NCI-H128 (cell line): ENCODE results near the gene HERPUD2.
"Not testable (repeated sequence)": the region's sequence is repeated elsewhere in the genome, so short reads cannot be mapped to it uniquely, and the experiment has no call there.

Source experiments
- DNase-seq: peaks from one replicate; lab custom pipeline; 2025; ENCODE audit not compliant: unreplicated experiment; lab: John Stamatoyannopoulos, UW

Gene HERPUD2

DNA sequence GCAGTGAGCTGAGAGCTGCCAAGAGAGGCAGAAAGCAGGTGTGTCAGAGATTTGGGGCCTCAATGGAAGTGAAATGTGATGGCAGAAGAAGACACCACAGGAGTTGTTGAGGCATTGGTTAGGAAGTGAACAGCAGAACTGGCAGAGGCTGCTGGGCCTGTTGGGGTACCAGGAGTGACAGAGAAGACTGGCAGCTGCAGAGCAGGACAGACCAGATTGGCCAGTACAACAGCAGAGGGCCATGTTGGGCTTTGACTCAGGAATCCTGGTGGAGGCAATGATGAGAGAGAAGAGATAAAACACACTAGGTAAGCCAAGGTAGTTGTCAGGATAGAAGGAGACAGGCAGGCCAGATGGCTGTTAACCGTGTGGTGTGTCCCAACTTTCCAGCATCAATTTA lies 19.9 kb upstream of the HERPUD2 start:
- no peak for DNase-seq

DNA sequence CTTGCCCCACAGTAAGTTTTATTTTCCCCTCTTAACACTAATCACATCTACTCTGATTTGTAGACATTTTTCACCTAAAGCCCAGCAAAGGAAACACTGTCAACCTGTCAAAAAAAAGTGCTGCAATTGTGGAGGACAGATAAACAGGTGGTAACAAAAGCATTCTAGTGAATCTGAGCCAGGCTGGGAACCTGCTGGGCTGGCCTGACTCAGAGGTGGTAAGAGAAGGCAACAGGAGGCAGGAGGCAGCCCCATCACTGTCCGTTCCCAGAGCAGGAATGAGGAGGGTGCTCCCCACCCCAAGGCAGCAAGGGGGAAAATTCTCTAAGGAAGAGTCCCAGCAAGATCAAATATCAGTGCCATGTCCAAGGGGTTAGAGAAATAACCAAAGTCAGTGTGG lies 19.5 kb upstream of the HERPUD2 start:
- DNase-seq: no peak

DNA sequence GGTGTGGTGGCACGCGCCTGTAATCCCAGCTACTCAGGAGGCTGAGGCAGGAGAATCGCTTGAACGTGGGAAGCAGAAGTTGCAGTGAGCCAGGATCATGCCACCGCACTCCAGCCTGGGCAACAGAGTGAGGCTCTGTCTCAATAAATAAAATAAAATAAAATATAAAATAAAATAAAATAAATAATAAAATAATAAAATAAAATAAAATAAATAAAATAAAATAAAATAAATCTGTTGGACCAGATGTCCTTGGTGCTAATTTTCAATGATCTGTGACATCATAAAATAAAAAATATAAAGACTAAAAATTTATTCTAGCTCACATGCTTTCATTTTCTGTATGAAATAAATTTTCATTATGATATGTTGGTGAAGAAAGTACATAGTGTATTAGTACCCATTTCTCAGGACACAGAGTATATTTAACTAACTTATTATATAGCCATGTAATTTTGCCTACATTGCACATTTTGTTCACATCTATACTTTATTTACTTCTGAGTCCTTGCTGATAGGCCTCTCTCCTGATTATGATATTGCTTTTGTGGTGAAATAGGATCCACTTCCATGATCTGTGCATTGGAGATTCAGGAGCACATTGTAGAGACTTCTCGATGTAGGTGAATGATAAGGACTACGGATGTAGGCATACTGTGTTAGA lies 17.8 kb upstream of the HERPUD2 start:
- DNase-seq: no peak

DNA sequence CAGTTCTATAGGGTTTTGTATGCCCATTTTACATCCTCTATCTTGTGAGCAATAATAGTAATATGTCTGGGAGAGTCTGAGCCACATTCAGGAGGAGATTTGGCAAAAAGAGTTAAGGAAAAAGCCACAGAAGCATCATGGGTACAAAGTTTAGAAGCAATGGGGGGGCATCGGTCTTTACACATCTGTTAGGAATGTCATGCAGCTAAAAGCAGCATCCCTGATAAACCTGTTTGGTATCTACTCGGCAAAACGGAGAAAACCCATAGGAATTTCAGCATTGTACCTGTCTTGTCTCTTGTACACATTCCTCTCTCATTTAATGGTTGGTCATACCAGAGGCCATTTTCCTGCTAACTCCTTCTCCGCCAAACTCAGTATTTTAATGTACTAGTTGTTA lies 12.5 kb upstream of the HERPUD2 start:
- DNase-seq: no peak

DNA sequence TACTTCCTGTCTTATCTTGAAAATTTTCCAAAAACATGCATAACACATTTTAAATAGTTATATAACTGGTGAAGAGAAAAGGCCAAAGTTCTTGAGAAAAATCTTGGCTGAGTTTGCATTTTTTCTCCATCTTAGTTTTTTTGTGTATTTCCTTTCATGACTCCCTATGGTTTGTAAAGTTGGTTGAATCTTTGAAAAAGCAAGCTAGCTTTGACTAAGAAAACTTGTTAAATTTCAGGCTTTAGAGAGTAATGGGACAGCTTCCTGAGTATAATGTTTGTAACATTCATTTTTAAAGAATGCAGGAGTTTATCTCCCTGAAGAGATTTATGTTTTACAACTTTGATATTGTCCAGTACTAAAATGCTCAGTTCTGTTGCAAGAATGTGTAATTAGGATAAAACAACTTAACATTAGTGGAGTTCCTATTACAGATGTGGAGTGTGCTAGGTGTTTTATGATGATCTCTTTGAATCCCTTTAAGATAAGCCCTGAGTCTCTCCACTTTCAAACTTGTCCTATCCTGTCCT lies 11.1 kb upstream of the HERPUD2 start:
- no peak for DNase-seq

DNA sequence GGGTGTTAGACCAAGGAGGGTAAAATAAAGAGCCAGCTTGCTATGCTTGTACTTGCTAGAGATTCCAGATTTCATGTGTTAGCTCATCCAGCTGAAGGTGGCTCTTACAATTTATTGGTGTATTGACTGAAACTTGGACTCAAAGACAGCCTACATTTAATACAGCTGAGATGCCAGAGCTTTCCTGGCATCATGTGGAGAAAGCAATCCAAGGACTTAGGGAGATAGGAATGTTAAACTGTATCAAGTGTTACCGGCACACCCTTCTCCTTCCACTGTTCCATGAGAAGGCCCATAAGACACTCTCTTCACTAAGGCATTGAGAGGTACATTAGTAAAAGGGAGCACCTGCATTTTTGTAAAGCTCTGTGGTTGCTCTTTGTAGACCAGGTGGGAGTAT lies 9.3 kb upstream of the HERPUD2 start:
- no peak for DNase-seq

DNA sequence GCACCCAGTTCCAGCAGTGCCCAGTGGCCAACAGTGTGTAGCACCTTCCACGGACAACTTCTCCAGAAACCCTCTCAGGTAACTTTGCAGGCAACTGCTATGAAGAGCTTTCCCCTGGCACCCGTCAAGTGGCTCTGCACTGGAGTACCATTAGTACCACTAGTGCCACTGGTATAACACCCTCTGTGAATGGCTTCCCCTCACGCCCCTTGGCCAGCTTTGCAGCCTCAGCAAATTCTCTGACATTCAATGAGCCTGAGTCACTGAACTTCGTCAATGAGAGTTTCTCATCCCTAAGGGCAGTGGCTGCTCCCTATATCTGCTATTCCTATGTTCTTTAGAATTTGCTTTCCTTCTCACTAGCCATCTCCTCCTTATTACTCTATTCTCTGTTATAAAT lies 7.6 kb upstream of the HERPUD2 start:
- no peak for DNase-seq

DNA sequence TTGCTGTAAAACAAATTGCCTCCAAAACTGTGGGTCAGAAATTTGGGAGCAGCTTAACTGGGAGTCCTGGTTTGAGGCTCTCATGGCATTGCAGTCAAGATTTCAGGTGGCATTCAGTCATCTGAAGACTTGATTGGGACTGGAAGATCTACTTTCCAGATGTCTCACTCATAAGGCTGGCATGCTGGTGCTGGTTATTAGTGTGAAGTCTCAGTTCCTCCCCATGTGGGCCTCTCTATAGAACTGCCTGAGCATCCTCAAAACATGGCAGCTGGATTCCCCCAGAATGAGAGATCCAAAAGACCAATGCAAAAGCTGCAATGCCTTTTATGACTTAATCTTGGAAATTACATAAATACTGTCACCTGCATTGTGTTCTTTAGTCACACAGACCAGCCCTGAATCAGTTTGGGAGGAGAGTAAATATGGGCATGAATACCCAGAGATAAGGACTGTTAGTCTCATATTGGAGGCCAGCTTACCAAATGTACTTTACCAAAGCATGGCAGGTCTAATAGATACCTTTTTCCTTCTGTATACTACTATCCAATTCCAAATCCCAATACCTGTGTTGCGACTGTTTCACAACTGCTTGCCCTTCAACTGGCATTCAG lies 6.5 kb upstream of the HERPUD2 start:
- no peak for DNase-seq

DNA sequence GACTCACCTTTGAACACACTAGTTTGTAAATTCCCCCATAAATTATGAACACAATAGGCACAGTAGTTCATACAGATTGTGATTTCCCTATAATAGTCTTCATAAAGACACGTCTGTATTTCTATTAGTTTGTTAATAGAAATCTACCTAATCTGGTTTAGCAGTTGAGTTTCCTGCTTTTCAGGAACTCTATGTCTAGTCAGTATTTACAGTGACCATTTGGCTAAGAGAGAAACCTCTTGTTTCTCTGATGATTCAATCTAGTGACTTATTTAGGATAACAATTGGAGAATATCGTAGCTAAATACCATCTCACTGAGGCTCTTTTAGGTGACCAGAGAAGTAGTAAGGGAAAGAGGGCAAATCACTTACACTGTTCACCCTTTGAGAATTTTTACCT lies 5.9 kb upstream of the HERPUD2 start:
- no peak for DNase-seq

DNA sequence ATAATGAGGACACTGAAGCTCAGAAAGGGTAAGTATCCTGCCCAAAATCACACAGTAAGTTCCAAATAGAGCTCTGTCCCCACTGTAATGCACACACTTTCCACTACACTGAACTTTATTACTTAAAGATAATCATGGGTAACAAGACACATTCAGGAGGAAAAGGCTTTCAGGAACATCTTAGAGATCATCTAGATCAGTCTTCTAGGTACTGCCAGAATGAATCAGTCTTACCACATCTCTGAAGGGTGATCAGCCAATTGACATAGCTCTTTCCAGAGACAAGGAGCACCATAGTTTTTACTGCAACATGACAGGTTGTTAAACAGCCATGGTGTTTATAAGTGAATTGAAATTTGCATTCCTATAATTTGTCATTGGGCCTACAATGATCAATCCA lies 5.4 kb upstream of the HERPUD2 start:
- DNase-seq: no peak

DNA sequence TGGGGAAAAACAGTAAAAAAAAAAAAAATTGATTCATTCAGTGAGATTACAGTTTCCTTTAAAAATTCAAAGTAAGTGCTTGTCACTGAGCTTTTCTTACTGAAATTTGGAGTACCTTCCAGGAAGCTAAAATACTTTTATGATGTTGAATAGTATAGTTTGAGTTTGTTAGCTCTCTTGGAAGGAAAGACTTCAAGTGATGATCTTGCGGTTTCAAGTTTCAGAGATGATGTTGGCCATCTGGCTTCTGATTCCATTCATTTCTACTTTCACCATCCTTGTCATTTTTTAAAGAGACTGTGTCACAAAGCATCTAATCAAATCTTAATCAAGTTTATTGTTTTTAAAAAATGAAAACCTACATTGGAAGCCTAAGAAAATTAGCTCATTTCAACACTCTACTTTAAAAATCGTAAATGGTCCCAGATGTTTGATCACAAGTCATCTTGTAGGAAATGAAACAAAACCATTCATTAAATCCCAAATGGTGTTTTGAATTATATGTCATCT lies 4.9 kb upstream of the HERPUD2 start:
- no peak for DNase-seq

DNA sequence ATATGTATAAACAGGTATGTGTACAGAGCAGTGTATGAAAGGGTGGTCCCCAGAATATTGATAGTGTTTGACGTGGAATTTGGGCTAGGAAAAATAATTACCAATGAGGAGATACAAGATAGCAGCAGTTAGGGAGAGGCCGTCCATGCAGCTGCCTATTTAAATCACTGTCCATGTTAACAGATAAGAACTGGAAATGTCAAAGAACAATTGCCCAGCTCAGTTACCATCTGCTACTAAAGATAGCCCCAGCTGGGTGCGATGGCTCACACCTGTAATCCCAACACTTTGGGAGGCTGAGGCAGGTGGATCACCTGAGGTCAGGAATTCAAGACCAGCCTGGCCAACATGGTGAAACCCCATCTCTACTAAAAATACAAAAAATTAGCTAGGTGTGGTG lies 3.4 kb upstream of the HERPUD2 start:
- not testable (repeated sequence) for DNase-seq

DNA sequence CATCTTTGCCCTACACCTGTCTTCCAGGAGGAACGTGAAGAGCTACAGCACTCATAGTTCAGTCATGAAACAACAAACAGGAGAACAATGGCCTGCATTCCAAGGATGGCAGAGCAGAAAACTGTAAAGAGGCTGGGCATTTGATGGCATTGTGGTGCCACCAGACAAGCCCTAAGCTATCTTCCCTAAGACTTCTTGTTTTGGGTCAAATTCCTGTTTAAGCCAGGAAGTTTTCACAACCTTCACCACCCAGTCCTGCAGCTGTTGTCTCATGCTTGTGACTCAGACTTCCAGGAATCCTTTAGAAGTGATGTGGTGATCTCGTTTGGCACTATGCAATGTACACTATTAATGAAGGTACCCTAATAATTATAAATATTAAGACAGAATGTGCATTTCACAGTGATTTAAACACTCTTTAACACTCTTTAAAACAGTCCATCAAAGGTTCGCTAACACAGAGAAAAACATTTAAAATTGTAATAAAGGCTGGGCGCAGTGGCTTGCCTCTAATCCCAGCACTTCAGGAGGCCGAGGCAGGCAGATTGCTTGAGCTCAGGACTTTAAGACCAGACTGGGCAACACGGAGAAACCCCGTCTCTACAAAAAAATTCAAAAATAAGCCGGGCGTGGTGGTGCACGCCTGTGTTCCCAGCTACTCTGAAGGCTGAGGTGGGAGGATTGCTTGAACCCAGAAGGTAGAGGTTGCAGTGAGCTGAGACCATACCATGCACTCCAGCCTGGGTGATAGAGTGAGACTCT lies 2.7 kb upstream of the HERPUD2 start:
- no peak for DNase-seq

DNA sequence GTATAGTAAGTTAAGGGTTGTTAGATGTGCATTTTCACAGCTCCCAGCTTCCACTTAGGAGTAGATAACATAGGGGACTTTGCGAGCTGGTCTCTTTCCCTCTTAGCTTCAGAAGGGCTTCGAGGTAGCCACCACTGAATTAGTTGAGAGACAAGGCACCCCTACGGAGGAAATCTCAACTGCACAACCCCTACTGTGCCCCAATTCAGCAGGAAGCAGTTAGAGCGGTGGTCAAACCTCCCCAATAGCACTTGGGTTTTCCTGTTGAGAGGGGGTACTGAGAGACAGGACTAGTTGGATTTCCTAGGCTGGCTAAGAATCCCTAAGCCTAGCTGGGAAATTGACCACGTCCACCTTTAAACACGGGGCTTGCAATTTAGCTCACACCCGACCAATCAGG lies 1.1 kb upstream of the HERPUD2 start:
- DNase-seq: no peak

DNA sequence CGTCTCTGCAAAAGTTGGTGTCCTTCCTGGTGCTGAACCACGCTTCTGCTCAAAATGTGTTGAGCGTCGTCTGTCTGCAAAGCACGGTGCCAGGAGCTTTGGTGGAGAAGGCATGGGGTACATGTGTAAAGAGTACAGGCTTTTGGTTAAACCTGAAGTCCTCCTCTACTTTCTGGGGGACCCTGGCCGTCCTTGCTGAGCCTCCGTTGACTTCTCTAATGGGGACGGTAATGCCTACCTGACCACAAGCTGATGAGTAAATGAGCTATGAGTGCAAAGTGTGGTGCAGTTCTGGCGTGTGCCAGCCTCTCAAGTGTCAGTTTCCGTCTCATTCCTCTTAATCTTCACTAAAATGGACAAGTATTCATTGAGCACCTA lies 527 bp upstream of the HERPUD2 start:
- no peak for DNase-seq

DNA sequence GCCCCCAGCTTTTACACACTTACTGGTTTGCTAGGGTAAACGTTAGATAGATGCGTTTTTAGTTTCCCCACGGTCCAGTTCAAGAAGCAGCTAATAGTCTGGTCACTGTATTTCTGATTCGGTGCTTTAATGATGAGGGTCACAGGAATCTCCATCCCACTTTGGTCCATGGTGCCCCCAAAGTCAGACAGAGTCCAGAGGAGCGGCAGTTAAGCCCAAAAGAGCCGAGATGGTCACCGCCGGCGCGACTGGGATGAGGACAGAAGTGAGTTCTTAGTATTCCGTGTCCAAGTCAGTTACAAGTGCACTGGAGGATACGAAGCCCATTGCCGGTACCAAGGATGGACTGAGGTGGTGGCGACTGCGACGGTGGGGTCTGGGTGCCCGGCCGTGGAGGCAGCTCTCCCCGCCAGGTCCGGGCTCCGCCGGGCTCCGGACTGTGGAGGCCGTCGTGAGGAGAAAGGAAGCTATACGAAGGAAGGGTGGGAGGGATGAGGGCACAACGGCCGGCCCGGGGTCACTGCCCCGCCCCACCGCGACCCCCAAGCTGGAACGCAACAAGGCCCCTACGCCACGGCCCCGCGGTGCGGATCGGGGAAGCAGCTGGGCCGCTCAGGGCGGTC lies 663 bp downstream of the HERPUD2 start:
- no peak for DNase-seq

DNA sequence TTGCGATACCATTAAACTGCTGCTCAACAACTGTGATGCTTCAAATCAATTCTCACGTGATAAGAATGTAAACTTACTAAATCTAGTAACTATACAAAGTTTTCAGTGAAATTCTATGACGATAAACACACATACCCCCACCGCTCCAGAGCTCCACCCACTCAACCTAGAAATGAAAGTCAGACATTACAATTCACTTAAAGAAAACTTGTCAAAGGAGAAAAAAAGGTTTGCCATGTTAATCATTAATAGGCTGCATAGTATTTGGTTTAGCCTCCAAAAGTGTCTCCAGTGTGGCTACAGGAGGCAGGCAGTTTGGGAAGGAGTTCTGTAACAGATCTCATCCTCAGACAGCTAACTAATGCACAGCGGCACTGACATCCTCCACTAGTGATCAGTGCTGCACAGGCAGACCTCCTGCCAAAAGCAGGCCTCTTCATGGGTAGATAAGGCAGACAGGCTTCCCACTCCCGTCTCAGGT lies 3.1 kb downstream of the HERPUD2 start:
- DNase-seq: no peak

DNA sequence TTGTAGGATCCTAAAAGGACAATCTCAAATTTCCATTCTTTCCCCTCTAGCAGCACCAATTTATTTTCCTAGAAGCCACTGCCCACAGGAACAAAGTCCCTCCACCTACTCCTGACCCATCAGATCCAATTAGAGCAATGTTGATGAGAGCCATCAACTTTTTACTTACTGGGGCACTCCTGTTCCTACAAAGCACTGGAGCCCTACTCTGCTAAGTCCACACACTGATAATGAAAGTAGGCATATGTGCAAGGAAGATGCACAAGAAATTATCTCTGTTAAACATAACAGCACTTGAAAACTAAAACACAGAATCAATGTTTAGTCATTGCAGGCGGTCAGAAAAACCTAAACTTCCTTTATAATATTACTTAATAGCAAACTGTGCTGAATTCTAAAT lies 3.6 kb downstream of the HERPUD2 start:
- DNase-seq: no peak

DNA sequence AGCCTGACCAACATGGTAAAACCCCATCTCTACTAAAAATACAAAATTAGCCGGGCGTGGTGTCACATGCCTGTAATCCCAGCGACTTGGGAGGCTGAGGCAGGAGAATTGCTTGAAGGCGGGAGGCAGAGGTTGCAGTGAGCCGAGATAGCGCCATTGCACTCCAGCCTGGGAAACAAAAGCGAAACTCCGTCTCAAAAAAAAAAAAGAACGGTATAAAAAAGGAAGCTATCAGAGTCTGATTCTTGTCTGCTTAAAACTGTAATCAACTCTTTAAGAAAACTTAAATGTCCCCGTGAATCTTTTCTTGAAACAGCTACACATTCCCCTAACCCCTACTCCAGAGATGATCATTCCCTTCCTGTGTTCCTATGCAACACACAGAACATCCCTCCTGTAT lies 4.3 kb downstream of the HERPUD2 start:
- DNase-seq: not testable (repeated sequence)

DNA sequence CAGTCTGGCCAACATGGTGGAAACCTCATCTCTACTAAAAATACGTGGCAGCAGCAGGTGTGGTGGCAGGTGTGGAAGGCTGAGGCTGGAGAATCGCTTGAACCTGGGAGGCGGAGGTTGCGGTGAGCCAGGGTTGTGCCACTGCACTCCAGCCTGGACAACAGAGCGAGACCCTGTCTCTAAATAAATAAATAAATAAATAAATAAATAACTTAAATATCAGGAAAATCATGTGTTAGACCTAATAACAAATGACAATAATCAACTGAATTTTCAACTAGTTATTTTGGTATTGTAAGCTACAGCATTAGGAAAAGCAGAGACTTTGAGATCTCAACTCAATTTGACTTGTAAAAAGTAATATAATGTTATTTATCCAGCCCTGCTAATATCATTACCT lies 9.2 kb downstream of the HERPUD2 start:
- DNase-seq: no peak

DNA sequence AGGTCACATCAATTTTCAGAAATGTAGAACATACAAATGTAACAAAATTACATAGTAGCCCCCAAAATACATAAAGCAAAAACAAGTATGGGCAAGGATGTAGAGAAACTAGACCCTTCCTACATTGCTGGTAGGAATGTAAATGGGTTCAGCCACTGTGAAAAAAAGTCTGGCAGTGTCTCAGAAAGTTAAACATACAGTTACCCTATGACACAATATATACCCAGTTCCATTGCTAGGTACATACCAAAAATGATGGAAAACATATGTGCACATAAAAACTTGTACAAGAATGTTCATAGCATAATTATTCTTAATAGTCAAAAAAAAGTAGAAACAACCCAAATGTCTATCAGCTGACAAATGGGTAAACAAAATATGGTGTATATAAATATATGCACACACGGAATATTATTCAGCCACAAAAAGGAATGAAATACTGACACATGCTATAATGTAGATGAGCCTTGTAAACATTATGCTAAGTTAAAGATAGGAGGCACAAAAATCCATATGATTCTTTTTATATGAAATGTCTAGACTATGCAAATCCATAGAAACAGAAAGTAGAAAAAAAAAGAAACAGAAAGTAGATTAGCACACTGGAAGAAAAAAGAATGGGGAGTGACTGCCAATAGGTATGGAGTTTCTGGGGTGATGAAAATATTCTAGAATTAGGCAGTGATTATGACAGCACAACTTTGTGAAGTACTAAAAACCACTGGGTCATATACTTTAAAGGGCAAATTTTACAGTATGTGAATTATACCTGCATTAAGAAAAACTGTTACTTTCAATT lies 13.5 kb downstream of the HERPUD2 start:
- DNase-seq: no peak
